ENCODE results near the gene WDR90. TPM values are rescaled to one million over a fixed set of nuclear protein-coding genes. Genes with fewer than 3 reads are reported as not detected.

The WDR90 gene
- total RNA-seq, 1 experiment from 2014 or later = 68.2 TPM

DNA sequence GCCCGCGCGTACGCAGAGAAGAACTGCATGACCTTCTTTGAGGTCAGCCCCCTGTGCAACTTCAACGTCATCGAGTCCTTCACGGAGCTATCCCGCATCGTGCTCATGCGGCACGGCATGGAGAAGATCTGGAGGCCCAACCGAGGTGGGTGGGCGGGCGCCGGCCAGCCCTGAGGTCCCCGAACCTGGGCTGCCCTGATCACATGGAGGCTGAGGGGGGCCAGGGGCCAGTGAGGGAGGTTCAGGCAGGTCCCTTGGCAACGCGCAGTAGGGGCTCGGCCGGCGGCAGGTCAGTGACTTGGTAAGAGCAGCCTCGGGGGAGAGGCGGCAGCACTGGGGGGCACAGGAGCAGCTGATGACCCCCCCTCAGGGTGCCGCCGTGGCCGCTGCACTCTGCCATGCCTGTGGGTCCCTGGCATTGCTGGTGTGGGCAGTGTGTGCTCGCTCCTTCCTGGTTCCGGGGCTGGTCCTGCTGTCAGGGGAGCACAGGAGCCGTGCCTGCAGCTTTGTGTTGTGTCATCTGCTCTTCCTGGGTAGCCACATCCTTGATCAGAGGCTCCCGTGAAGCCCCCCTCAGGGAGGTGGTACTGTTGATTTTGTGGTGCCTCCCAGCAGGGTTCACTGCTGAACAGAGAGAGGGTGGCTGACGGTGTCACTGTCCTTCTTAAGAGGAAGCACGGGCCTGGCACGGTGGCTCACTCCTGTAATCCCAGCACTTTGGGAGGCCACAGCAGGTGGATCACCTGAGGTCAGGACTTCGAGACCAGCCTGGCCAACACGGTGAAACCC lies 23.0 kb upstream of the WDR90 start:
- Histone ChIP-seq H3K79me2 (ENCODE audit: insufficient read depth, low read length) (no peaks in the 10 kb centered on the region), H3K56ac (ENCODE audit: insufficient read length, low read depth, low read length) (no peak overlapping the region), H2BK5ac (ENCODE audit: insufficient read length, low read length) (no peak overlapping the region), H2BK120ac (ENCODE audit: low read depth, low read length, poor library complexity, severe bottlenecking) (no peak overlapping the region), H3K27ac (ENCODE audit: insufficient read length, low read depth, low read length) (no peak overlapping the region), H3K79me1 (ENCODE audit: insufficient read depth, low read depth, low read length, poor library complexity, severe bottlenecking) (no peaks in the 10 kb centered on the region), H4K8ac (replicated peaks; ENCODE audit: insufficient read length, low read depth, low read length) (no peak overlapping the region), H3K18ac (ENCODE audit: insufficient read length, low read depth, low read length) (no peak overlapping the region), H3K23me2 (ENCODE audit: insufficient read length, low read depth, low read length, poor library complexity, severe bottlenecking) (peaks cover 7% of the 10 kb centered on the region), H2BK20ac (ENCODE audit: low read depth, low read length, poor library complexity, severe bottlenecking) (no peak overlapping the region), H2AFZ (ENCODE audit: low read length) (no peak overlapping the region), H3K4me2 (ENCODE audit: insufficient read depth, insufficient read length, low read length) (no peak overlapping the region), H3K27me3 (ENCODE audit: insufficient read depth, low read length) (no peaks in the 10 kb centered on the region), H3T11ph (ENCODE audit: low read length) (no peak overlapping the region), H3K4me1 (ENCODE audit: insufficient read depth, low read length) (no peaks in the 10 kb centered on the region; the same call in 1 of the 2 replicates), H4K20me1 (ENCODE audit: control insufficient read depth, insufficient read depth, insufficient read length) (no peaks in the 10 kb centered on the region), H2BK12ac (ENCODE audit: insufficient read length, low read depth, low read length) (no peak overlapping the region), H3K4ac (ENCODE audit: low read depth, low read length) (no peak overlapping the region), H4K91ac (ENCODE audit: insufficient read length, low read depth, low read length) (no peak overlapping the region), H3K23ac (ENCODE audit: insufficient read length, low read depth, low read length) (no peak overlapping the region), H3K9ac (ENCODE audit: extremely low read depth, insufficient read length, low read length) (no peak overlapping the region), H2AK5ac (ENCODE audit: insufficient read length, low read length) (no peak overlapping the region), H2BK15ac (ENCODE audit: low read depth, low read length) (no peak overlapping the region), H4K5ac (ENCODE audit: insufficient read length, low read depth, low read length) (no peak overlapping the region), H3K14ac (ENCODE audit: insufficient read depth, low read length) (no peak overlapping the region; the same call in 1 of the 2 replicates), H3K9me3 (ENCODE audit: control insufficient read depth, low read depth, low read length) (no peaks in the 10 kb centered on the region)
- WGBS (ENCODE audit: extremely low coverage, insufficient read length, low lambda C conversion rate) = no CpG with 5 or more reads among the region's 35 CpGs
- Mint-ChIP-seq H3K27ac (peak overlapping the region in 2 of 3 experiments; percentile 49 to 65; a peak in 2 of 7 replicates), H3K4me3 (no peak overlapping the region), H3K27me3 (ENCODE audit: low read depth) (no peaks in the 10 kb centered on the region), H3K9me3 (no peaks in the 10 kb centered on the region), H3K4me1 (peaks cover 21 to 50% of the 10 kb centered on the region in 2 experiments), H3K36me3 (ENCODE audit: insufficient read depth in 1 of 3, low read depth in 3 of 3) (peaks cover 0 to 10% (median 0%) of the 10 kb centered on the region in 3 experiments; a peak in 3 of 7 replicates)
- DNase-seq = no peak
- TF ChIP-seq, protein P1, sequence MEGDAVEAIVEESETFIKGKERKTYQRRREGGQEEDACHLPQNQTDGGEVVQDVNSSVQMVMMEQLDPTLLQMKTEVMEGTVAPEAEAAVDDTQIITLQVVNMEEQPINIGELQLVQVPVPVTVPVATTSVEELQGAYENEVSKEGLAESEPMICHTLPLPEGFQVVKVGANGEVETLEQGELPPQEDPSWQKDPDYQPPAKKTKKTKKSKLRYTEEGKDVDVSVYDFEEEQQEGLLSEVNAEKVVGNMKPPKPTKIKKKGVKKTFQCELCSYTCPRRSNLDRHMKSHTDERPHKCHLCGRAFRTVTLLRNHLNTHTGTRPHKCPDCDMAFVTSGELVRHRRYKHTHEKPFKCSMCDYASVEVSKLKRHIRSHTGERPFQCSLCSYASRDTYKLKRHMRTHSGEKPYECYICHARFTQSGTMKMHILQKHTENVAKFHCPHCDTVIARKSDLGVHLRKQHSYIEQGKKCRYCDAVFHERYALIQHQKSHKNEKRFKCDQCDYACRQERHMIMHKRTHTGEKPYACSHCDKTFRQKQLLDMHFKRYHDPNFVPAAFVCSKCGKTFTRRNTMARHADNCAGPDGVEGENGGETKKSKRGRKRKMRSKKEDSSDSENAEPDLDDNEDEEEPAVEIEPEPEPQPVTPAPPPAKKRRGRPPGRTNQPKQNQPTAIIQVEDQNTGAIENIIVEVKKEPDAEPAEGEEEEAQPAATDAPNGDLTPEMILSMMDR (conservative IDR thresholded peaks at IDR 0.05) = no peak
